Measurements from ENCODE around the gene UQCRHL. TPM values are rescaled to one million over a fixed set of nuclear protein-coding genes. Genes with fewer than 3 reads are reported as not detected.

The UQCRHL gene
- total and polyA plus RNA-seq, 10 of the 15 experiments (the other 5 are each of a cell fraction or from before 2014, with no cell fraction given): 1.4 to 17.3 (median 5.7) TPM

GRCh38 chr1:15758343-15758931 is 49.0 kb downstream of the UQCRHL start, which contains the start of gene FBLIM1 (continued):
- TF ChIP-seq, protein P1, sequence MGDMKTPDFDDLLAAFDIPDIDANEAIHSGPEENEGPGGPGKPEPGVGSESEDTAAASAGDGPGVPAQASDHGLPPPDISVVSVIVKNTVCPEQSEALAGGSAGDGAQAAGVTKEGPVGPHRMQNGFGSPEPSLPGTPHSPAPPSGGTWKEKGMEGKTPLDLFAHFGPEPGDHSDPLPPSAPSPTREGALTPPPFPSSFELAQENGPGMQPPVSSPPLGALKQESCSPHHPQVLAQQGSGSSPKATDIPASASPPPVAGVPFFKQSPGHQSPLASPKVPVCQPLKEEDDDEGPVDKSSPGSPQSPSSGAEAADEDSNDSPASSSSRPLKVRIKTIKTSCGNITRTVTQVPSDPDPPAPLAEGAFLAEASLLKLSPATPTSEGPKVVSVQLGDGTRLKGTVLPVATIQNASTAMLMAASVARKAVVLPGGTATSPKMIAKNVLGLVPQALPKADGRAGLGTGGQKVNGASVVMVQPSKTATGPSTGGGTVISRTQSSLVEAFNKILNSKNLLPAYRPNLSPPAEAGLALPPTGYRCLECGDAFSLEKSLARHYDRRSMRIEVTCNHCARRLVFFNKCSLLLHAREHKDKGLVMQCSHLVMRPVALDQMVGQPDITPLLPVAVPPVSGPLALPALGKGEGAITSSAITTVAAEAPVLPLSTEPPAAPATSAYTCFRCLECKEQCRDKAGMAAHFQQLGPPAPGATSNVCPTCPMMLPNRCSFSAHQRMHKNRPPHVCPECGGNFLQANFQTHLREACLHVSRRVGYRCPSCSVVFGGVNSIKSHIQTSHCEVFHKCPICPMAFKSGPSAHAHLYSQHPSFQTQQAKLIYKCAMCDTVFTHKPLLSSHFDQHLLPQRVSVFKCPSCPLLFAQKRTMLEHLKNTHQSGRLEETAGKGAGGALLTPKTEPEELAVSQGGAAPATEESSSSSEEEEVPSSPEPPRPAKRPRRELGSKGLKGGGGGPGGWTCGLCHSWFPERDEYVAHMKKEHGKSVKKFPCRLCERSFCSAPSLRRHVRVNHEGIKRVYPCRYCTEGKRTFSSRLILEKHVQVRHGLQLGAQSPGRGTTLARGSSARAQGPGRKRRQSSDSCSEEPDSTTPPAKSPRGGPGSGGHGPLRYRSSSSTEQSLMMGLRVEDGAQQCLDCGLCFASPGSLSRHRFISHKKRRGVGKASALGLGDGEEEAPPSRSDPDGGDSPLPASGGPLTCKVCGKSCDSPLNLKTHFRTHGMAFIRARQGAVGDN (IDR thresholded peaks at IDR 0.05): no peak
- no peak for TF ChIP-seq HDAC2 (IDR thresholded peaks at IDR 0.05)
- TF ChIP-seq TCF12 (IDR thresholded peaks at IDR 0.05; ENCODE audit: low read depth, low read length): no peak
- TF ChIP-seq BRCA1 (IDR thresholded peaks at IDR 0.05; ENCODE audit: low read depth, low read length): no peak
- TF ChIP-seq KAT2A (conservative IDR thresholded peaks at IDR 0.05; ENCODE audit: control insufficient read depth, low read depth, low read length): no peak
- no peak for TF ChIP-seq BMI1 (IDR thresholded peaks at IDR 0.05; ENCODE audit: borderline replicate concordance)
- no peak for TF ChIP-seq SIX5 (IDR thresholded peaks at IDR 0.05; ENCODE audit: low read depth, low read length, severe bottlenecking)
- TF ChIP-seq MXI1 (IDR thresholded peaks at IDR 0.05; ENCODE audit: low read depth, low read length): no peak
- no peak for TF ChIP-seq FOXM1 (IDR thresholded peaks at IDR 0.05; ENCODE audit: low read depth, low read length)
- no peak for TF ChIP-seq GABPA (IDR thresholded peaks at IDR 0.05; ENCODE audit: low read depth)
- TF ChIP-seq, protein P2, sequence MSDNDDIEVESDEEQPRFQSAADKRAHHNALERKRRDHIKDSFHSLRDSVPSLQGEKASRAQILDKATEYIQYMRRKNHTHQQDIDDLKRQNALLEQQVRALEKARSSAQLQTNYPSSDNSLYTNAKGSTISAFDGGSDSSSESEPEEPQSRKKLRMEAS (IDR thresholded peaks at IDR 0.05; ENCODE audit: low read depth, low read length): no peak
- TF ChIP-seq LARP7 (IDR thresholded peaks at IDR 0.05): no peak
